ENCODE results near the gene PEPD.
"Not testable (repeated sequence)": the region's sequence is repeated elsewhere in the genome, so short reads cannot be mapped to it uniquely, and the experiment has no call there.

Gene PEPD

DNA sequence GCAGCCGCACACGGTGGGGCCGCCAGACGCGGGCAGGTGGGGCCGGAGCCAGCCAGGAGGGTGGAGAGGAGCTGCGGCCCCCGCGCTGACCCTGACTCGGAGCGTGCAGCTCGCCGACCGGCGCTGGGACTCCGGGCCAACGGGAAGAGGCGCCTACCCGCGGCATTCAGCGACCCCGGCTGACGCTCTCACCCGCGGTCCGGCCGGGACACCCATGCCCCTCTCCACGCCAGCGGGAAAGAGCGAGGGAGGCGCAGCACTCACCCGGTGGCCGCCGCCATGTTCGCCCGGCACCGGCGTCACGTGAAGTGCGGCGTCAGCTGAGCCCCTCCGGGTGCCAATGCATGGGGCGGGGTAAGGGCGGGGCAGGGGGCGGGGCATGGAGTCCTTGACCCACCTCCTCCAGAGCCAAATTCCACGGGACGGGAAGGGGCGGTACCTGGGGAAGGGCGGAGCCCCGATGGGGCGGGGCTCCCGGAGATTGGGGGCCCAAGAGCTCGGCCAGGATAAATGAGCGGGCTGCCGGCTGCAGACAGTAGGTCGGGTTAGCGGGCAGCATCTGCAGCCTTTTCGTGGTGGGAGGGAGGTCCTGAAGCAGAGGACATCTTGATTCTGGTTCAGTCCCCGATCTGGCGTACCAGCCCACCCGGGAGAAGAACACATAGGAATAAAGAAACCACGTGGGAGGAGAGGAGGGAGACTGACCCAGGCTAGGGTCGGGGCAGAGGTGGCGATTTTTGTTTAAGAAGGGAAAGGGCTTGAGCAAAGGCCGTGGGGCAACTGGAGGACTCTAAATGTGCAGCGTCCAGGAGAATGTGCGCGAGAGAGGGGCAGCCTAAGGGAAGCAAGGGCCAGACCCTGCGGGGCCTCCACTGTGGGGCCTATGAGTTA lies at the start of gene PEPD:
Gene PEPD, minus strand, starts transcription at position 312 of the 891 bp plus-strand sequence. Its CDS starts 31 bp downstream, at position 281.
- Mint-ChIP-seq H3K4me1 (peaks cover 37% of the 10 kb centered on the region), H3K4me3 (peak within 1 kb of the TSS; percentile 92 to 98), H3K9me3 (no peaks in the 10 kb centered on the region), H3K27me3 (no peaks in the 10 kb centered on the region), H3K27ac (peak within 1 kb of the TSS; percentile 71 to 91)
- ATAC-seq = peak; percentile 93
- DNase-seq = peak; percentile 82 to 83

DNA sequence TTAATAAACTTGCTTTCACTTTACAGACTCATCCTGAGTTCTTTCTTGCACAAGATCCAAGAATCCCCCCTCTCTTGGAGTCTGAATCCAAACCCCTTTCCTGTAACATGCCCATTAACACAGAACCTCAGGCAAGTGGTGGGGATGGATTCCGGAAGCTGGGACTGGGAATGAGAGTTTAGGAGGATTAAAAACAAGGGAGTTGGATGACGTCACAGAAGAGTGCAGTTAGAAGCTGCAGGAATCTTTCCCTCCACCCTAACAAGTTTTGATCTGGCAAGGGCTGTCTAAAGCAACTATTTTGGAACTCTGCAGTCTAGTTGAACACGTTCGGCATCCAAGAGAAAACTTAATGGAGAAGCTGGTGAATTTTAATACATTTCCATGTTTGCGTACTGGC lies 48.2 kb upstream of the PEPD start:
- no peak for DNase-seq
- peaks cover 12 to 14% of the 10 kb centered on the region in 2 donors for H3K9me3 Mint-ChIP-seq
- H3K4me1 Mint-ChIP-seq = no peaks in the 10 kb centered on the region
- H3K27me3 Mint-ChIP-seq = peaks cover 38% of the 10 kb centered on the region
- no peak overlapping the region for H3K4me3 Mint-ChIP-seq
- ATAC-seq = no peak
- no peak overlapping the region for H3K27ac Mint-ChIP-seq

GRCh38 chr19:33568706-33569105 lies 47.1 kb upstream of the PEPD start:
- DNase-seq = no peak
- Mint-ChIP-seq H3K27me3 (peaks cover 38% of the 10 kb centered on the region), H3K9me3 (peaks cover 2 to 6% of the 10 kb centered on the region in 2 donors), H3K27ac (no peak overlapping the region), H3K4me1 (no peaks in the 10 kb centered on the region), H3K4me3 (no peak overlapping the region)
- no peak for ATAC-seq

DNA sequence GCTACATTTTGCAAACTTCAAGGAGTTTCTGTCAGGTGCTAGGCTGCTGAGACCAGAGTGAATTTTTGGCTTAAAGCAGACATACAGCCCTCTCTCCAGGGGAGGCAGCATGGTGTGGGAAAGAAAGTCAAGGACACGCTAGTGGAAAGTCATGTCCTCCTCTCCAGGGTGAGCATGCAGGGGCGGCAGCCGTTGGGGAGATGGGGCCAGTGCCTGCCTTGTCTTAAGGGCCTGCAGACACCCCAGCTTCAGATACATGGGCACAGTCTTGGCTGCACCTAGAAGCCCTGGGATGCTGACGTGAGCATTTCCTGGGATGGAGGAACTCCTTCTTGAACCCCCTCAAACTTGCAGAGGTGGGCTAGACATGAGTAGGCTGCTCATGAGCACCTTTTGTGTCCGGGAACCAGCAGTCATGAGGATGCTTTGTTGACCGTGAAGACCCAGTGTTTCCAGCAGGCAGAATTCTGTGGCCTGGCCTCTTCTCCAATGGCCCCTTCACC lies 43.3 kb upstream of the PEPD start:
- DNase-seq (no peak), ATAC-seq (no peak)
- Mint-ChIP-seq H3K27ac (no peak overlapping the region), H3K4me3 (no peak overlapping the region), H3K4me1 (no peaks in the 10 kb centered on the region), H3K27me3 (peaks cover 21% of the 10 kb centered on the region), H3K9me3 (no peaks in the 10 kb centered on the region)

DNA sequence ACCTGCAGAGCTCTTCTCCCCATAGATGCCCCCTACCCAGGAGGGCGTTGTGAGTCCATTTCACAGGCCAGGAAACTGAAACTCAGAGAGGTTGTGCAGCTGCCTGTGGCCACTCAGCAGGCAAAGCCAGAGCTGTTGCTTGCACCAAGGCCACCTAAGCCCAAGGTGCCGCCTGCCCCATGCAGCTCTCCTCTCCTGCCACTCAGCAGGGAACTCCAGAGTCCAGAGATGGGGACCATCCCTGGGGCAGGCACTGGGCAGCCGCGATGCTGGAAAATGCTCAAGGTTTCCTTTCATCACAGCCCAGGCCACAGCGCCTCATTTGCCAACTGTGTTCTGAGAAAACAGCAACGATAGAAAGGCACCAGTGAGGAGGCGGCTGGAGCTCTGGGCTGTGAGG lies 41.0 kb upstream of the PEPD start:
- Mint-ChIP-seq H3K27ac (no peak overlapping the region), H3K4me3 (no peak overlapping the region), H3K27me3 (no peaks in the 10 kb centered on the region), H3K9me3 (no peaks in the 10 kb centered on the region), H3K4me1 (no peaks in the 10 kb centered on the region)
- ATAC-seq (no peak), DNase-seq (no peak)

GRCh38 chr19:33561666-33562065 lies 40.1 kb upstream of the PEPD start:
- not testable (repeated sequence) for ATAC-seq, H3K27me3 Mint-ChIP-seq, H3K27ac Mint-ChIP-seq, H3K4me3 Mint-ChIP-seq, H3K9me3 Mint-ChIP-seq, DNase-seq, H3K4me1 Mint-ChIP-seq

DNA sequence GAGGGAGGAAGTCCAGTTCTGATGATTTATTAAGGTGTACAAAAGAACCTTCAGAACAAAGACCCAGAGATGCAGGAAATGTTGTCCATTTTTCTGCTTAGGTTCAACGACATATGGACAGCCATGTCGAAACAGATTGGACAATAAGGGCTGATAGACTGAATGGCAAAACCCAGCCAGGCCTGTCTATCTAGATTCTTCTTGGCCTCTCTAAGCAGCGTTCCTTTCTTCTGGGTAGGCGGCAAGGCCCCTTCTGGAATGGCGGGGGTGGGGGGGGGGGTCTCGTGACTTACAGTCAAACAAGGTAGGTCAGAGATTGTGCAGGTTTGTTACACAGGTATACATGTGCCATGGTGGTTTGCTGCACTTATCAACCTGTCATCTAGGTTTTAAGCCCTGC lies 39.7 kb upstream of the PEPD start:
- Mint-ChIP-seq H3K9me3 (no peaks in the 10 kb centered on the region), H3K27me3 (no peaks in the 10 kb centered on the region), H3K27ac (no peak overlapping the region), H3K4me1 (no peaks in the 10 kb centered on the region), H3K4me3 (no peak overlapping the region)
- ATAC-seq (no peak), DNase-seq (no peak)

GRCh38 chr19:33559996-33560395 lies 38.4 kb upstream of the PEPD start:
- H3K4me3 Mint-ChIP-seq = no peak overlapping the region
- no peaks in the 10 kb centered on the region for H3K27me3 Mint-ChIP-seq
- no peaks in the 10 kb centered on the region for H3K9me3 Mint-ChIP-seq
- H3K27ac Mint-ChIP-seq = no peak overlapping the region
- no peaks in the 10 kb centered on the region for H3K4me1 Mint-ChIP-seq
- ATAC-seq = no peak
- DNase-seq = no peak

GRCh38 chr19:33558856-33559255 lies 37.3 kb upstream of the PEPD start:
- no peak overlapping the region for H3K27ac Mint-ChIP-seq
- no peak overlapping the region for H3K4me3 Mint-ChIP-seq
- H3K9me3 Mint-ChIP-seq = no peaks in the 10 kb centered on the region
- DNase-seq (no peak), ATAC-seq (no peak)
- H3K4me1 Mint-ChIP-seq = no peaks in the 10 kb centered on the region
- no peaks in the 10 kb centered on the region for H3K27me3 Mint-ChIP-seq

GRCh38 chr19:33558151-33558550 lies 36.6 kb upstream of the PEPD start:
- H3K27ac Mint-ChIP-seq = no peak overlapping the region
- no peak for DNase-seq
- H3K4me3 Mint-ChIP-seq = no peak overlapping the region
- no peaks in the 10 kb centered on the region for H3K27me3 Mint-ChIP-seq
- H3K9me3 Mint-ChIP-seq = no peaks in the 10 kb centered on the region
- no peak for ATAC-seq
- no peaks in the 10 kb centered on the region for H3K4me1 Mint-ChIP-seq

GRCh38 chr19:33557720-33558119 lies 36.1 kb upstream of the PEPD start:
- ATAC-seq = no peak
- Mint-ChIP-seq H3K27ac (no peak overlapping the region), H3K27me3 (no peaks in the 10 kb centered on the region), H3K9me3 (no peaks in the 10 kb centered on the region), H3K4me1 (no peaks in the 10 kb centered on the region), H3K4me3 (no peak overlapping the region)
- no peak for DNase-seq

DNA sequence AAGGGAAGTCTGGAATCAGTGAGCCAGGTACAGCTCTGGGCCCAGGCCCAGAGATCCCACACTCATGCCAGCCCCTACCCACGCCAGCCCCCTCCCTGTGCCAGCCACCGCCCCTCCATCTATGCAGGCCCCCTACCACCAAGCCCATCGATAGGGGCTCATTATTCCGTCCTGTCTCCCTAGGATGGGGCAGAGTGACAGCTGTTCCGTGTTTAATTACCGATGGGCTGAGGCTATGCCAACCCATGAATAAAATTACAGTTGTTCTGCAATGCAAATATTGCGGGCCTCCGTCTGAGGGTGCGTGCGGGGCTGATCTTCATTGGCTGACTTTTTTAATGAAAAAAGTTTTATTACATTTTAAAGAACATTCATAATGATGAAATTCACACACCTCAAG lies 35.6 kb upstream of the PEPD start:
- no peaks in the 10 kb centered on the region for H3K9me3 Mint-ChIP-seq
- ATAC-seq (no peak), DNase-seq (no peak)
- H3K4me1 Mint-ChIP-seq = no peaks in the 10 kb centered on the region
- no peak overlapping the region for H3K4me3 Mint-ChIP-seq
- no peaks in the 10 kb centered on the region for H3K27me3 Mint-ChIP-seq
- H3K27ac Mint-ChIP-seq = no peak overlapping the region

- Mint-ChIP-seq H3K4me1 (no peaks in the 10 kb centered on the region), H3K27me3 (no peaks in the 10 kb centered on the region), H3K4me3 (no peak overlapping the region), H3K9me3 (no peaks in the 10 kb centered on the region), H3K27ac (peak overlapping the region in 1 of 2 donors; percentile 76)
- ATAC-seq = no peak
- no peak for DNase-seq
Observed at GRCh38 chr19:33556261-33556660, 34.7 kb upstream of the PEPD start.

- H3K4me3 Mint-ChIP-seq, H3K4me1 Mint-ChIP-seq, H3K9me3 Mint-ChIP-seq, ATAC-seq, H3K27me3 Mint-ChIP-seq, DNase-seq: not testable (repeated sequence)
- peak overlapping the region in 1 of 2 donors; percentile 69 for H3K27ac Mint-ChIP-seq
Observed at GRCh38 chr19:33555726-33556125, 34.1 kb upstream of the PEPD start.

DNA sequence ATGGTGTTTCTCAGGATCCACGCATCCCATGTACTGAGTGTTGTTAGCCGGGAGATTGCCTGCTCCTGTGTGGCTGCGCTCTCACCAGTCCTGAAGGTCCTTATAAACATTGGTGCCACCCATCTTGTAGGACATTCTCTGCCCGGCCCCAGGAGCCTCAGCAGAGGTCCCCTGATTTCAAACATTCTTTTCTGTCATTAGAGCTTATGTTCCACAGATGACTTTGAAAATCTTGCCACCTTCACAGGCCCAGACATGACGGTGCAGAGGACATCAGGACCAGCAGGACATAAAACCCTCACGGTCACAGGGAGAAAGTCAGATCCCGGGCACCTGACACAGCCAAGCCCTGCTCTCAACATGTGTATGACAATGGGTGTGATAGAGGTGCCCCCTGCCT lies 33.2 kb upstream of the PEPD start:
- Mint-ChIP-seq H3K27me3 (no peaks in the 10 kb centered on the region), H3K4me1 (no peaks in the 10 kb centered on the region), H3K9me3 (no peaks in the 10 kb centered on the region), H3K4me3 (no peak overlapping the region), H3K27ac (no peak overlapping the region)
- no peak for ATAC-seq
- no peak for DNase-seq

DNA sequence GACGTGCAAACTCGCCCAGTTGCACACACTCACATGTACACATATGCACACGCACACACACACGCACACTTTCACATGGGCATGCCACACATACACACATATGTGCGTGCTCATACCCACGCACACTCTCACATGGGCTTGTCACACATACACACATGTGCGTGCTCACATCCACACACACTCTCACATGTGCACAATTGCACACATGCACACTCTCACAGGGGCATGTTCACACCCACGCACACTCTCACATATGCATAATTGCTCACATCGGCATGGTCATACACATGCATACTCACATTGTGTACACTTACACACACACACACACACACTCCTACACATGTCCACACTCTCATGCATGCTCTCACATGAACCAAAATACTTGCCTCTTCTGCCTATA lies 32.8 kb upstream of the PEPD start:
- H3K9me3 Mint-ChIP-seq = no peaks in the 10 kb centered on the region
- DNase-seq (no peak), ATAC-seq (no peak)
- H3K27ac Mint-ChIP-seq = no peak overlapping the region
- H3K27me3 Mint-ChIP-seq = no peaks in the 10 kb centered on the region
- no peaks in the 10 kb centered on the region for H3K4me1 Mint-ChIP-seq
- H3K4me3 Mint-ChIP-seq = no peak overlapping the region

Data from stimulated activated naive CD8-positive, alpha-beta T cell treated with anti-CD3 and anti-CD28 coated beads, Interleukin-15, amount 100 ng/mL, for 72 hours (primary cell).